H1 (cell line): ENCODE measurements around the gene CDC42SE1. TPM values are rescaled to one million over a fixed set of nuclear protein-coding genes. Genes with fewer than 3 reads are reported as not detected.

ENCODE experiments used
- BACH1 ChIP-seq: IDR thresholded peaks from 2 replicates; pipeline ENCODE4 v1.6.1; 2012; ENCODE audit warnings: low read length, improper control_type of control experiment
- BCL11A ChIP-seq, 2 experiments: IDR thresholded peaks; one replicate each; pipeline ENCODE4 v1.6.1; 2011; ENCODE audit warnings: low read depth in 2 of 2, low read length in 2 of 2, mild to moderate bottlenecking in 2 of 2
- CHD7 ChIP-seq: fragments of 300-600 bp; sonication (generic); IDR thresholded peaks from 2 replicates; pipeline ENCODE4 v1.7.1; 2012; ENCODE audit warnings: low read length, moderate library complexity, mild to moderate bottlenecking, inconsistent platforms; ENCODE audit not compliant: insufficient replicate concordance
- HDAC6 ChIP-seq: IDR thresholded peaks from one replicate; pipeline ENCODE4 v1.7.1; 2012; ENCODE audit warnings: low read depth, mild to moderate bottlenecking, inconsistent platforms, low read length, moderate library complexity
- KDM1A ChIP-seq: fragments of 200-600, 300-600 bp; sonication (generic); IDR thresholded peaks from 2 replicates; pipeline ENCODE4 v1.7.1; 2016; ENCODE audit warnings: mild to moderate bottlenecking, low read length, borderline replicate concordance
- SIN3A ChIP-seq, 2 experiments: IDR thresholded peaks in 1 of 2; conservative IDR thresholded peaks in 1 of 2; 2 replicates each; pipeline ENCODE4 v1.6.1; 2011 to 2012; ENCODE audit warnings: low read length in 2 of 2, improper control_type of control experiment in 1 of 2, low read depth in 1 of 2, mild to moderate bottlenecking in 1 of 2
- SIX5 ChIP-seq: IDR thresholded peaks from 2 replicates; pipeline ENCODE4 v1.6.1; 2011; ENCODE audit warnings: mild to moderate bottlenecking, low read depth, low read length
- SP4 ChIP-seq: IDR thresholded peaks from 2 replicates; pipeline ENCODE4 v1.6.1; 2012; ENCODE audit warnings: low read length, inconsistent platforms
- YY1 ChIP-seq: IDR thresholded peaks from 2 replicates; pipeline ENCODE4 v1.6.1; 2011; ENCODE audit warnings: low read depth, mild to moderate bottlenecking, low read length
- polyA plus RNA-seq, 7 experiments: library from polyadenylated mRNA; depleted of rRNA in 3 of 7; stranded (reverse) in 5 of 7; unstranded in 2 of 7; fragments of >200 nt in 5 of 7; fragments of 200-250 nt in 2 of 7; gene quantifications; 1 replicate in 5 of 7; 2 replicates in 1 of 7; 4 replicates in 1 of 7; pipeline versions ENCODE4 v1.2.1 to v1.2.3, GENCODE V29; 2011 to 2013; ENCODE audit warnings: missing spikeins in 2 of 7, mixed read lengths in 2 of 7
- total RNA-seq: library from RNA; stranded (reverse); fragmentation: NEBNext Ultra II Directional; extraction: Animal tissue kit (Norgen Biotek cat#: 25700); gene quantifications from 2 replicates; pipeline ENCODE4 v1.2.1, GENCODE V29; 2021

The CDC42SE1 gene
- total and polyA plus RNA-seq, 2 of the 8 experiments (the other 6 are each of a cell fraction or from before 2014, with no cell fraction given) = 30.5 to 74.1 TPM

DNA sequence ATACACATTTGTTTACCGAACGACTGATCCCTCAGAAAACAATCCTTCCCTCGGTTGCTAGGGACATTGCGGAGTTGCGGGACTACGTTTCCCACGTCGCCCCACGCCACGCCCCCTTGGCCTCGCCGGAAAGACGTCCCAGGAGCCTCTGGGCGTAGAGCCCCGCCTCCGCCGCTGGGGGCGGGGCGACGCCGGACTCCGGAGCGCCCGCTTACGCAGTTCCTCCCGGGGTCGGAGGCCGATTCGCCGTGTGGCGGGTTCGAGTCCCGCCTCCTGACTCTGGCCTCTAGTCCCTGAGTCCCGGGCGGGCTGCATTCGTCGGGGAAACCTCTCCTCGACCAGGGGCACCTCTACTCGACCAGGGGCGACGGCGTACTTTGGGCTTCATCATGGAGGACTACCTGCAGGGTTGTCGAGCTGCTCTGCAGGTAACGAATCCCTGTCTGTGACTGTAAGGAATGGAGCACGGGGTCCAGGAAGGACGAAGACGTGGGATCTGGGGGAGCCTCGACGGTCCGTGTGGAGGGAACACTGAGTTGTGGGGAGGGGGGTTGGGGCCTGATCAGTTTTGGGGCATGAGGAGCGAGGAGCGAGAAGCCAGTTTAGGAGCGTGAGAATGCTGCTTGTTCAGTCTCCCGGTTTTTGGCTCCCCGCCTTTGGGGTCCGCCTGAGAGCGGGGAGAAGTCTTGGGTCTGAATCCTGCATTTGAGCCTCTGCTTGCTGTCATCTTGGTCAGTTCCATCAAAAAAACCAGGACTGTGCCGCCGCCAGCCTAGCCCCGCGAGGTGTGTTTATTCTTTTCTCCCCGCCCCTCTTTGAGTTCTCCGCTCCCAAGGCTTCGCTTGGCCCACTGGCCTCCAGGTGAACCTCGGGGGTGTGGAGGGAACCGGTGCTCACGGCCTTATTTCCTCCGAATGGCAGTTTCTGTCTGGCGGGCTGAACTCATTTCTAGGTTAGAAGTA lies 50.9 kb downstream of the CDC42SE1 start, which contains the start of gene PRUNE1 (continued):
- TF ChIP-seq CHD7 (no peak), YY1 (no peak), HDAC6 (no peak), SP4 (no peak), KDM1A (peak; percentile 50; the same call in 1 of the 2 replicates), SIN3A (conservative IDR thresholded peaks at IDR 0.05 in 1 of 2, IDR thresholded peaks at IDR 0.05 in 1 of 2; ENCODE audit: low read depth in 1 of 2, low read length in 2 of 2) (peak; percentile 17 to 61; a peak in 1 of 4 replicates), BCL11A (IDR thresholded peaks at IDR 0.05; ENCODE audit: low read depth in 2 of 2, low read length in 2 of 2) (no peak), SIX5 (peak; percentile 51), BACH1 (0 out of 2 replicates have a peak, but pooled peaks have one; percentile 10)
